ENCODE results near the gene PHOSPHO1.

Gene PHOSPHO1

GRCh38 chr17:49213847-49214246 is 16.7 kb downstream of the PHOSPHO1 start:
- Histone ChIP-seq H3K9me3 (ENCODE audit: severe bottlenecking) (no peaks in the 10 kb centered on the region), H3K36me3 (no peaks in the 10 kb centered on the region), H3K4me3 (ENCODE audit: low read depth, low read length) (no peak overlapping the region), H3K27ac (no peak overlapping the region), H3K27me3 (ENCODE audit: insufficient read depth, low read depth, severe bottlenecking) (no peaks in the 10 kb centered on the region)
- no peak for TF ChIP-seq CTCF (IDR thresholded peaks at IDR 0.05; ENCODE audit: low read depth, low read length)
- DNase-seq: no peak

- Histone ChIP-seq H3K4me3 (ENCODE audit: low read depth, low read length) (no peak overlapping the region), H3K9me3 (ENCODE audit: severe bottlenecking) (no peaks in the 10 kb centered on the region), H3K36me3 (no peaks in the 10 kb centered on the region), H3K27ac (no peak overlapping the region), H3K27me3 (ENCODE audit: insufficient read depth, low read depth, severe bottlenecking) (no peaks in the 10 kb centered on the region)
- no peak for TF ChIP-seq CTCF (IDR thresholded peaks at IDR 0.05; ENCODE audit: low read depth, low read length)
- DNase-seq: no peak
These were observed 17.2 kb downstream of the PHOSPHO1 start for GRCh38 chr17:49213399-49213798.

GRCh38 chr17:49210158-49211029 is 20.2 kb downstream of the PHOSPHO1 start, which contains the start of the genes ABI3 and GNGT2:
ABI3 (plus strand) TSS chr17:49210707; CDS start chr17:49210725, 18 bp downstream.
GNGT2 (minus strand) TSS chr17:49210574; CDS start chr17:49207422, 3,152 bp downstream.
- peak; percentile 67 for DNase-seq
- Histone ChIP-seq H3K36me3 (peaks cover 22% of the 10 kb centered on the region), H3K27me3 (ENCODE audit: insufficient read depth, low read depth, severe bottlenecking) (no peaks in the 10 kb centered on the region), H3K4me3 (ENCODE audit: low read depth, low read length) (peak within 1 kb of the TSS; percentile 41), H3K9me3 (ENCODE audit: severe bottlenecking) (no peaks in the 10 kb centered on the region), H3K27ac (peak within 1 kb of the TSS; percentile 90)
- no peak for TF ChIP-seq CTCF (IDR thresholded peaks at IDR 0.05; ENCODE audit: low read depth, low read length)

- no peak for TF ChIP-seq CTCF (IDR thresholded peaks at IDR 0.05; ENCODE audit: low read depth, low read length)
- Histone ChIP-seq H3K4me3 (ENCODE audit: low read depth, low read length) (peak overlapping the region; percentile 41), H3K27ac (peak overlapping the region; percentile 90), H3K9me3 (ENCODE audit: severe bottlenecking) (no peaks in the 10 kb centered on the region), H3K27me3 (ENCODE audit: insufficient read depth, low read depth, severe bottlenecking) (no peaks in the 10 kb centered on the region), H3K36me3 (peaks cover 33% of the 10 kb centered on the region)
- DNase-seq: peak; percentile 83
These were observed 21.5 kb downstream of the PHOSPHO1 start for GRCh38 chr17:49209061-49209571.

- H3K9me3 ChIP-seq (ENCODE audit: severe bottlenecking): no peaks in the 10 kb centered on the region
- no peak for TF ChIP-seq CTCF (IDR thresholded peaks at IDR 0.05; ENCODE audit: low read depth, low read length)
- H3K36me3 ChIP-seq: peaks cover 50% of the 10 kb centered on the region
- no peaks in the 10 kb centered on the region for H3K27me3 ChIP-seq (ENCODE audit: insufficient read depth, low read depth, severe bottlenecking)
- H3K4me3 ChIP-seq (ENCODE audit: low read depth, low read length): no peak overlapping the region
- H3K27ac ChIP-seq: no peak overlapping the region
- DNase-seq: no peak
These were observed 26.1 kb downstream of the PHOSPHO1 start for GRCh38 chr17:49204516-49204915.

Measured in WERI-Rb-1 (cell line).